ENCODE data around the gene KANSL1. TPM values are rescaled to one million over a fixed set of nuclear protein-coding genes. Genes with fewer than 3 reads are reported as not detected.

KANSL1 gene
- total and polyA plus RNA-seq, 2 of the 4 experiments (the other 2 are of a cell fraction): 19.1 to 49.6 TPM

- Histone ChIP-seq H3K23ac (ENCODE audit: low read depth, low read length) (peak overlapping the region; percentile 99), H3K4me3 (ENCODE audit: insufficient read depth, low read depth, low read length) (peak overlapping the region; percentile 62), H2BK5ac (ENCODE audit: low read depth, low read length, poor library complexity, severe bottlenecking) (peak overlapping the region; percentile 99), H2BK20ac (ENCODE audit: low read depth, low read length) (0 out of 2 replicates have a peak overlapping the region, but pooled peaks have one; percentile 41), H2BK15ac (ENCODE audit: low read depth, low read length) (no peak overlapping the region), H3K4me2 (ENCODE audit: low read depth, low read length) (peak overlapping the region; percentile 82), H3K36me3 (ENCODE audit: control insufficient read depth, insufficient read depth, low read length) (no peaks in the 10 kb centered on the region), H3K4me1 (ENCODE audit: control insufficient read depth, insufficient read depth, low read length) (peaks cover 8% of the 10 kb centered on the region), H3K56ac (ENCODE audit: extremely low read depth, insufficient read depth, low read length) (peak overlapping the region; percentile 96), H3K27ac (ENCODE audit: insufficient read depth, low read length) (peak overlapping the region; percentile 89), H3K4ac (ENCODE audit: low read depth, low read length) (peak overlapping the region; percentile 97), H2BK120ac (ENCODE audit: low read depth, low read length) (peak overlapping the region; percentile 83), H3K27me3 (ENCODE audit: control insufficient read depth, insufficient read depth, low read length) (no peaks in the 10 kb centered on the region), H4K20me1 (ENCODE audit: insufficient read depth, low read length) (peaks cover 57% of the 10 kb centered on the region), H4K8ac (ENCODE audit: low read depth in 2 of 2, low read length in 2 of 2) (peak overlapping the region; percentile 74 to 97), H3K9ac (ENCODE audit: low read depth, low read length) (peak overlapping the region; percentile 90), H3K18ac (ENCODE audit: low read depth, low read length) (peak overlapping the region; percentile 47), H3K79me1 (ENCODE audit: low read depth in 1 of 2, low read length in 2 of 2) (peaks cover 10 to 62% of the 10 kb centered on the region in 2 experiments), H2AK9ac (replicated peaks; ENCODE audit: low read depth, low read length, poor library complexity) (peak overlapping the region; percentile 37), H2AFZ (replicated peaks; ENCODE audit: low read length, poor library complexity) (peak overlapping the region; percentile 91), H3K9me1 (ENCODE audit: insufficient read depth, low read length) (peaks cover 8% of the 10 kb centered on the region), H4K5ac (ENCODE audit: low read depth, low read length) (peak overlapping the region; percentile 41), H2AK5ac (ENCODE audit: low read depth, low read length) (peak overlapping the region; percentile 90; the same call in 1 of the 2 replicates), H3K14ac (replicated peaks; ENCODE audit: low read depth, low read length) (peak overlapping the region; percentile 99), H3K9me3 (ENCODE audit: control insufficient read depth, insufficient read depth, low read length) (no peaks in the 10 kb centered on the region), H4K91ac (ENCODE audit: insufficient read depth, low read depth, low read length) (peak overlapping the region; percentile 91)
- dilution Hi-C loops (cut with HindIII; ENCODE audit: low sequenced_read_pairs, unreplicated experiment): no loop called here
- TF ChIP-seq RFX5 (IDR thresholded peaks at IDR 0.05; ENCODE audit: low read depth, low read length): no peak
- TF ChIP-seq BHLHE40 (IDR thresholded peaks at IDR 0.05; ENCODE audit: low read depth, low read length): no peak
- TF ChIP-seq POLR2A (IDR thresholded peaks at IDR 0.05; ENCODE audit: low read depth, low read length): peak; percentile 25; the same call in 1 of the 2 replicates
- TF ChIP-seq, protein P1, sequence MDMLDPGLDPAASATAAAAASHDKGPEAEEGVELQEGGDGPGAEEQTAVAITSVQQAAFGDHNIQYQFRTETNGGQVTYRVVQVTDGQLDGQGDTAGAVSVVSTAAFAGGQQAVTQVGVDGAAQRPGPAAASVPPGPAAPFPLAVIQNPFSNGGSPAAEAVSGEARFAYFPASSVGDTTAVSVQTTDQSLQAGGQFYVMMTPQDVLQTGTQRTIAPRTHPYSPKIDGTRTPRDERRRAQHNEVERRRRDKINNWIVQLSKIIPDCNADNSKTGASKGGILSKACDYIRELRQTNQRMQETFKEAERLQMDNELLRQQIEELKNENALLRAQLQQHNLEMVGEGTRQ (IDR thresholded peaks at IDR 0.05; ENCODE audit: low read depth, low read length): peak; percentile 84
- TF ChIP-seq MXI1 (IDR thresholded peaks at IDR 0.05; ENCODE audit: borderline replicate concordance, low read depth, low read length): peak; percentile 47; the same call in 1 of the 2 replicates
- no peak for TF ChIP-seq RAD21 (IDR thresholded peaks at IDR 0.05; ENCODE audit: low read length)
- ChIA-PET POLR2A (ENCODE audit: unreplicated experiment) (interaction anchor here (0.5 to 0.6 kb wide), 2 partner anchors 130 to 141 kb away, joined by 3 to 9 read pairs; no protein-coding TSS in a partner anchor), CTCF (interaction anchor here (0.5 to 1.5 kb wide), 20 partner anchors 12 to 189 kb away, joined by 3 to 13 read pairs (median 3); no protein-coding TSS in a partner anchor)
- in situ Hi-C loops (cut with MboI; ENCODE audit: low sequenced_read_pairs): no loop called here
- intact Hi-C loops (cut with micrococcal nuclease): no loop called here
- BruUV-seq (replicated peaks): no TSS peak
- WGBS, 2 experiments (ENCODE audit: extremely low coverage in 2 of 2, insufficient read length in 1 of 2): 0% methylated on average over 17 of the region's 60 CpGs; no CpG with 5 or more reads in 1 of the 2 experiments
- DNase-seq (peak; percentile 54), ATAC-seq (ENCODE audit: low read depth) (peak; percentile 31)
Measured at GRCh38 chr17:46192439-46193150, 634 bp downstream of the KANSL1 start.

Data from IMR-90 (cell line).